Activated CD8-positive, alpha-beta memory T cell treated with anti-CD3 and anti-CD28 coated beads, Interleukin-2, amount 50 U/mL, for 4 hours (primary cell): ENCODE results near the gene OR4K1.
"Not testable (repeated sequence)": the region's sequence is repeated elsewhere in the genome, so short reads cannot be mapped to it uniquely, and the experiment has no call there.

Experiments
- DNase-seq: peaks from one replicate; pipeline ENCODE4 v3.0.0-alpha.2; 2020

The OR4K1 gene, protein sequence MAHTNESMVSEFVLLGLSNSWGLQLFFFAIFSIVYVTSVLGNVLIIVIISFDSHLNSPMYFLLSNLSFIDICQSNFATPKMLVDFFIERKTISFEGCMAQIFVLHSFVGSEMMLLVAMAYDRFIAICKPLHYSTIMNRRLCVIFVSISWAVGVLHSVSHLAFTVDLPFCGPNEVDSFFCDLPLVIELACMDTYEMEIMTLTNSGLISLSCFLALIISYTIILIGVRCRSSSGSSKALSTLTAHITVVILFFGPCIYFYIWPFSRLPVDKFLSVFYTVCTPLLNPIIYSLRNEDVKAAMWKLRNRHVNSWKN

DNA sequence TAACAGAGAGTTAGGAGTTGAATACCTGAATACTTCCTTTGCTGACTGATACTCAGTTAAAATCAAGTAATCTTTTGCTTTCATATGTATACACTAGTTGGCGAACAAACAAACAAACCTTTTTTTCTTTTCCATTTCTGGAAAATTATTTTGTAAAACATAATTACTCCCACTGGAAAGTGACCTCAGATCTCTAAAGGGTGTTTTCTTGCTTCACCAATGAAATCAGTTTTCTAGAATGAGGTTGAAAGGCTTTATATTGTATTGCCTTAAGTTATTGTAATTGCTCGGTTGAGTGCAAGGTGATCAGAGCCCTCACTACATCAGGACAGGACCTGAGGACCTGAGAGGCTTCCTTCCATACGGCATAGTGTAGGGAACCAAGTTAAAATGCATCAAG lies at the start of gene OR4K1:
Gene OR4K1 (plus strand): TSS at position 301 of the 400 bp plus-strand sequence. CDS start 4,750 bp downstream, outside the sequence.
- no peak for DNase-seq

DNA sequence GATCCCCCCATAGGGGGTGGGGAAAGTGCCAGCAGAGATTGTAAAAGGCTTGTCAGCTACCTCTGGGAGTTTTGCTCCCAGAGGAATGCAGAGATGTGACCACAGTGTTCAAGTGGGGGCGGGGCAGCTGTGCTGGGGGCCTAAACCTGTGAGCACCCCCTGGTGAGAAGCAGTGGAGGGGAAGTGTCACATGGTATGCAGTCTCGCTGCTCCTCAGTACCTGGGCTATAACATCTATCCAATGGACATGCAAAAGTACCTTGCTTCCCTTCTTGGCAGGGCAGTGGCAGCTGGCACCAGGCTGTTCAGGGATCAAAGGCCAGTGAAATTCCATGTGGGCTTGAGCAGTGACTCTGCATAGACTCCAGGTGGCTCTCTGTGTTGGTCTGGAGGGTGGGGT lies 35.4 kb upstream of the OR4K1 start:
- no peak for DNase-seq

DNA sequence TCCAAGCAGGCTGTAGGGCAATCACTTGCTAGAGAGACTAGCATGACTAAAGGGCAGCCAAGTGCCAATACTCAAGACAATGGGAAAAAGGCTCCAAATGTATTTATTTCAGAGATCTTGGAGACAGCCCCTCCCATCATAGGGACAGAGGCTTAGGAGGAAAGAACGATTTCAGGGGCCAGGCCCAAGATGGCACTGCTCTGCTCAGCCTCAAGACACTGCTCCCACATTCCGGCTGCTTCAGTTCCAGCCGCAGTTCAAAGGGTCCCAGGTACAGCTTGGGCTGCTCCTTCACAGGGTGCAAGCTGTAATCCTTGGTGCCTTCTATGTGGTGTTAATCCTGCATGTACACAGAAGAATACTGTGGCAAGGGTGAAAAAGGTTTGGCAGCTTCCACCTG lies 29.7 kb upstream of the OR4K1 start:
- DNase-seq: no peak

DNA sequence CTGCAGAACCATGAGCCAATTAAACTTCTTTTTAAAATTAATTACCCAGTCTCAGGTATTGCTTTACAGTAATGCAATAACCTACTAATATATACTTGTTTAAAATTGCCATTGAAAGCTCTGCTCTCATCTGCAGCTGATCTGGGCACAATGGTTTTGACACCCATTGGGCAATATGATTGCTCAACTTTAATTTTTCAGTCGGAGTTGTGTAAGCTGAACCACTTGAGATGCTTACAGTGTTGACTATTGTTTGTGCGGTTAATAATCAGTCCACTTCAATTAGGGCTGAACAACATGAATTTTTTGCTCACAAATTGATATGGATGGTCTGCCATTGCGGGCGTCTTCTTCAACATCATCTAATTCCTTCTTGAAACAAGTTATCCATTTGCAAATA lies 28.3 kb upstream of the OR4K1 start:
- no peak for DNase-seq

DNA sequence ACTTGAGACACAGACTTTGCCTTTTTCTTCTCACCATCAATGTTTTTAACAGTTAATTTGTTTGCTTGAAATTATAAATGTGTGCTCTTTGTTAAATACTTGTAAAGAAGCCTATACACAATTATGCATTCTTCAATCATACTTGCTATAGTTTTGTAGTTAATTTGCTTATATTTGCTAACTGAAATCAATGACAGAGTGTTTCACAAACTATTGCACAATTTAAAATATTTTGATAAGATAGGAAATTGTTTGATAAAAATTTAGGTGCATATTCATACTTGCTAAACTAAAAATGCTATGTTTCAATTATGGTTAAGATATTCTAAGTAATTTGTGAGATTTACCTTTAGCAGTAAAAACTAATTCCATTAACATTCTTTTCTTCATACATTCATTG lies 24.1 kb upstream of the OR4K1 start:
- DNase-seq: no peak

DNA sequence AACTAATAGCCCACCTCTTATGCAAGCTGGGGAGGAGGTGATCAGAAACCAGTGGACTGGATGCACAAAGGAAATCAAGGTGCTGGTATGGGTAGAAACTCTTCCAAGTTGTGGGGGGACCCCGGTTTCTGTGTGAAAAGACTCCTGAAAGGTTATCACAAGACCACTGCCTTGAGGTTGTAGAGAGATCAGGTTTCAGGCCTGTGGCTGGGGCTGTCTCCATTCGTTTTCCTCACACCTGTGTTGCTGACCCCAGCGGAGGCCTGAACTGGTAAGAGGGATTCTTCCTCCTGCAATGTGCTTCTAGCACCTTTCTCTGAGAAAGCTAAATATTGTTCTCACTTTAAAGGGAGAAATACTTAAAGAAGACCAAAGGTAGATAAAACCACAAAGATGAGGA lies 19.6 kb upstream of the OR4K1 start:
- DNase-seq: no peak

DNA sequence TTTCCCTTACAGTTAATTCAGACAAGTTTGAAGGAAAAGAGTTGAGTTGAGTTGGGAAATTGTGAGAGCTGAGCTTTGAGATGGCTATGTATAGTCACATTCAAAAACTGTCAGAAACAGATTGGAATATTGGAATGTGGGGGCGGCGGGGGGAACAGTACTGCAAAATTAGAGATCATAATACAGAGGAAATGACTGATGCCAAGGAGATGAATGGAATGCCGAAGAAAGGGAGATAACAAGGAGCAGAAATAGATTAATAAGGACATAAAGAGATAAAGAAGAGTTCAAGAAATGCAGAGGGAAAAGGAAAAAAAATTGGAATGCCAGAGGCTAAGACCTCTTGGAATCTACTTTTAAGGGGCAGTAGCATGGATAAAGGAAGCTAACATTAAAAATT lies 13.5 kb upstream of the OR4K1 start:
- no peak for DNase-seq

DNA sequence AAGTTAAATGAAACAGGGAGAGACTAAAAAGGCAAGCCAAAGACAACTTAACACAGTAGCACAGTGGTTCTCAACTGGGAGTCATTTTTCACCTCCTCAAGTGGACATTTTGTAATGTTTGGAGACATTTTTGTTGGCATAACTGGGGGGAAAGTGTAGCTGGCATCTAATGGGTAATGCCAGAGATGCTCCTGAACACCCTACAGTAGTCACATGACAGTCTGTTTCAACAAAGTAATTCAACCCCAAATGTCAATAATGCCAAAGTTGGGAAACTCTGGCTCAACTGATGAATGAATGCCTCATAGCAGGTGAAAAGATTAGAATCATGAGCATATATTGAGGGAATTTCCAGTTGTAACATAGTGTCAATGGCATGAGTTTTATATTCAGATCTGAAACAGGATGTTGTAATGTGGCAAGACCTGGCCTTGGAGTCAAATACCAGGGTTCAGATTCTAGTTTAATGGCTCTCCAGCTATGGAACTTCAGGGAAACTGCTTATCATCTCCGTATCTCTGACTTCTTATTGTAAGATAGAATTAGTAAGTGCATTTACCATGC lies 12.7 kb upstream of the OR4K1 start:
- no peak for DNase-seq

DNA sequence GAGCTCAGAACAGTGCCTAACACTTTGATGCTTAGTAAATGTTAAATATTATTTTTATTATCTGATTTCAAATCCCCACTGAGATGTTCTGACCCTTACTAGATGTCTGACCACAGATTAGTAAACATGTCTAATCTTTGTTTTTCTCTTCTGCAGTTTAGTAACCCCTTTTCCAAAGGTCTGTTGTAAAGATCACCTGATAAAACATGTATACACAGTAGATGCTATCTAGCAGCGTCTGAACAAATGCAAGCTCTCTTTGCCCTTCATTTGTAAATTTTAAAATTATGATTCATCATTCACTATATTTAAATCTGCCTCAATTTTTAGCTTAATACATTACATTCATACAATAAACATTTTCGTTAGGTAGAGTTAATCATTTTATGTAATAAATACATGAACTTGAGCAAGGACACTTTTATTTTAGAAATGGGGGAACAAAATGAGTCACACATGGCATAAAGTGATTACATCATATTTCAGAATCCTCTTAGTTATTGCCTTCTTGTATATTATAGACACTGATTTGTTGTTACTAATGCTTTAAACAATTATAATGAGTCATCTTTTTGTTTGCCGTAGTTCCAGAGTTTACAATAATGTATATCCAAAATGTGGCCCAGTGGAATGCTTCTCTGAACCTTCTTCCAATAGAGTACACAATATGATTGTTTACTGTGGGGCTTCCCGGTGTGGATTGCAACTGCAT lies 12.0 kb upstream of the OR4K1 start:
- no peak for DNase-seq

DNA sequence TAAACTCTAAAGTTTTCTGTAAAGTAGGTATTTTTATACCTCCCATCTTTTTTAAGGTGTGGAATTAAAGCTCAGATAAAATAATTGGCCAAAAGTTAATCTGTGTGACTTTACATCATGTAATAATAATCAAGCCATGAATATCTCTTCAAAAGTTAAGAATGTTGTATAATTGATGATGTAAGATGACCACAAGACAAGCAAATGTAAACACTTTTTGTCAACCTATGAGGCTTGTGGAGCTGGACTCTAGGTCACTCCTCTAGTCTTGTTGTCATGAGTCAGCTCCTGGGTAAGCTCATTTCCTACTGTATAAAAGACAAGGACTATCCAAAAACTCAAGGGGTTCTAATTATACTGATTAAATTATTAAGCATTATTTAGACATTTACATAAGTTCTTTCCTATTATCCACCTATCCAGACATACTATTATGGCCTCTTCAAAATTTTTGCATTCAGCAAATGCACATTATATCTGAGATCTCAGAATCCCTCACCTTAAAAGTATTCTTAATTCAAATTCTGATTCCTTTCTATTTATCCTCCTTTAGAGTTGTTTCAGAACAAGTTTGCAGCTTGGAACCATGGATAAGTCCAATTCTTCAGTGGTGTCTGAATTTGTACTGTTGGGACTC lies 10.6 kb upstream of the OR4K1 start, which contains the start of gene OR4K5:
Gene OR4K5 (plus strand): TSS at position 587 of the 637 bp plus-strand sequence. CDS start 0 bp downstream, at position 587.
- DNase-seq: no peak

DNA sequence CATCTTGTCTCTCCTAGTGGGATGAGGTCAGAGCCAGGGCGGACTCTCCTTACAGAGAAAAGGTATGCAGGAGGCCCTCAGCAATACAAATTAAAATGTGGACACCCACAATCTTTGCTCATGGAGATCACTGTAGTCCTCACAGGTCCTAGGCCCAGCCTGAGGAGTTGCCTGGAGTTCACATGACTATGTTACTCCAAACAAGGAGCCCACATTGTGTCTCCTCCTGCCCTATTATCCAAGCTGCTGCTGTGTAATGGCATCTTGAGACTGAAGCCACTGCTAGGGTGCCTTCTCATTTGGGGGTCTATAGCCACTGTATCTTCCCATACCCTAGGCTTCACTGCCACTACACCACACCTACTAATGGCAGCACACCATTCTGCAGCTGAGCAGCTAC lies 11.0 kb downstream of the OR4K1 start:
- DNase-seq: no peak

DNA sequence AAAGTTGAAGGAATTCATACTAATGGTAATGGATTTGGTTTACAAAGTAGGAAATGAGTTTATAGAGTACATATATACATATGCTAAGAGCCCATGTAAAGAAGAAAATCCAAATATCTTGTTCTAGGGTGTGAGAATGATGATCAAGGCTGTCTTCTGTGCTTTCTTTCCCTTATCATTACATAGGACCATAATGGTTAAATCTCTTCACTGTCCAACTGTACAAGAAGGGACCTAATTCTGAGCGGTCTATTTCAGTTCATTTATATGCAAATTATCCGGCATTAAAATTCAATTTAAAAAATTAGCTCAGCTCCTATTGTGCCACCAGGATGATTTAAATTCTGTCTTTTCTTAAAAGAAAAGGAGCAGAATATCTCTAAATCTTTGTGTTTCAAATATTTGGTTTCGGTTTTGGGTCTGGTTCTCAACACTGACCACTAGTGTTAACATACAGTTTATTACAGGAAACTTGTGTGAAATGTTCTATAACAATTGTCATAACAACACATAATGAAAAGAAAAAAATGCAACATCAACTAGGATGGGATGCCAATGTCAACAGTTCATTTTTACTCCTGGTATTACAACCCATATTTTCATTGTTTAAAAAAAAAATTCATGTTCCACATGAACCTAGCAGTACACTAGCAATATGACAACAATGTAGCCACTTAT lies 16.8 kb downstream of the OR4K1 start:
- DNase-seq: no peak

DNA sequence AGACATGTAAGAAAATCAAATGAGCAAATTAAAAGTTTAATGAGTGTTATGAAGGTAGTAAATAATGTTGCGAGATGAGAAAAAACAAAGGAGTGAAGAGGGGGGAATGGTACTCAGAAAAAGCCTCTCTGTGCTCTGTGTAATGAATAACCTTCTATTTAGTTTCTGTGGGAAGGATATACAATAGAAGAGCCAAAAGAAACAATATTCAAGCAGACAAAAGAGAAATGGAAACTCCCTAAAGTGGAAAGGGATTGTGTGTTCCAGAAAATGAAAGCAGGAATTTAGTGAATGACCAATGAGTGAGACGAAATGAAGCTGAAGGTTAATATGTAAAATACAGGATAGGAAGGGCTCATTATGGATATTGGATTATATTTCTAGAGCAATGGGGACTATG lies 18.5 kb downstream of the OR4K1 start:
- no peak for DNase-seq

DNA sequence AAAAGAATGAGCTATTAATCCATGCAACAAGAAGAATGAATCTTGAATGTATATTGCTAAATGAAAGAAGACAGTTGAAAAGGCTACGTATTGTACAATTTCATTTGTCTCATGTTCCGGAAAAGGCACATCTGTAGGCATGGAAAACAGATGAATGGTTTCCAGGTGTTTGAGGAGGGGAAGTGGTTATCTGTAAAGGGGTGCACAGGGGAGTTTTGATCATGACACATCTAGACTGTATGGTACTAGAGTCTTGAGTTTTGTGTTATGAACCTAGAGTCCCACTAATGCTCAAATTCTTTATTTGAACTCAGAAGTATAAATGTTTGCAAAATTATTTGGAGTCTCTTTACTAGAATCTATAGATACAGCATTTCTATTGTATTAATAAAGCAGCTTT lies 39.0 kb downstream of the OR4K1 start:
- not testable (repeated sequence) for DNase-seq

DNA sequence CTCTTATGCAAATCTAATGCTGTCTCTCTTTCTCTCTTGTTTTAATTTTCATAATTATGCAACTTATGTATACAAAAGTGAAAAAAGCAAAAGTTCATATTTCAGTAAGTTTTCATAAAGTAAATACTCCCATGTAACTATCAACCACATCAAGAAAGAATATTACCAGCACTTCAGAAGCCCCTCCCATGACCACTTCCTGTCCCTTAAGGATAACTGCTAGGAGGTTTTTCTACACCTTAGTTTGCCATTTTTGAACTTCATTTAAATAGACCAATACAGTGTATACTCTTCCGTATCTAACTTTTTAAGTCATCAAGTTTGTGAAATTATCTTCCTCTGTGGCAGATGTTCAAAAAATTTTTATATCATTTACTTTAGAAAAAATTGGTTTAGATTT lies 44.1 kb downstream of the OR4K1 start:
- no peak for DNase-seq

DNA sequence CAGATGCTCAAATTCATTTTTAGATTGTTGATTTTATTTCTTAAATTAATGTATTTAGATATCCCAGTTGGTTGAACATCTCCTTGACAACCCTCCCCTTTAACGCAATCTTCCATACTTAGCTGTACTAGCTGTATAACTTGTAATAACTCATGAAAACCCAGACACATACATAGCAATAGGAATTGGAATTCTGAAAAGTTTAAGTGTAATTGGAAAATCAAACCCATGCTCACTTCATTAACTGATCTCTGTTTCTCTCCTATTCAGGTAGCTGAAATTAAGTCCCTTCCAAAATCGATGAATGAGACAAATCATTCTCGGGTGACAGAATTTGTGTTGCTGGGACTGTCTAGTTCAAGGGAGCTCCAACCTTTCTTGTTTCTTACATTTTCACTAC lies 44.6 kb downstream of the OR4K1 start, which contains the start of gene OR4K15:
Gene OR4K15 (plus strand): TSS at position 301 of the 400 bp plus-strand sequence. CDS start 0 bp downstream, at position 301.
- DNase-seq: no peak
